Panc1 (cell line): ENCODE measurements around the gene POLK.
"Not testable (repeated sequence)": the region's sequence is repeated elsewhere in the genome, so short reads cannot be mapped to it uniquely, and the experiment has no call there.

Source experiments
- CTCF ChIP-seq: fragments of 450-650 bp; IDR thresholded peaks from 2 replicates; pipeline ENCODE4 v1.5.1; 2017; ENCODE audit warnings: mild to moderate bottlenecking
- POLR2AphosphoS5 ChIP-seq: IDR thresholded peaks from 2 replicates; pipeline ENCODE4 v1.6.1; 2012; ENCODE audit warnings: mild to moderate bottlenecking, low read depth, low read length, moderate library complexity
- REST ChIP-seq, 2 experiments: IDR thresholded peaks; 2 replicates each; pipeline ENCODE4 v1.6.1; 2011 to 2012; ENCODE audit warnings: low read depth in 2 of 2, control low read depth in 1 of 2, low read length in 1 of 2, mild to moderate bottlenecking in 1 of 2, moderate library complexity in 1 of 2; ENCODE audit not compliant: insufficient read depth in 1 of 2
- SIN3A ChIP-seq: IDR thresholded peaks from 2 replicates; pipeline ENCODE4 v1.6.1; 2012; ENCODE audit warnings: low read depth, mild to moderate bottlenecking, low read length, moderate library complexity, borderline replicate concordance; ENCODE audit not compliant: insufficient read depth

GRCh38 chr5:75607341-75607740 lies 95.7 kb downstream of the POLK start:
- TF ChIP-seq CTCF; SIN3A; POLR2AphosphoS5; REST (IDR thresholded peaks at IDR 0.05; ENCODE audit: insufficient read depth in 1 of 2, low read depth in 2 of 2, low read length in 1 of 2): not testable (repeated sequence)
